Hematopoietic multipotent progenitor cell treated with erythropoietin and hydrocortisone succinate and interleukin-3 and kit ligand, for 15 days (in vitro differentiated cells): Measurements from ENCODE around the gene ELOF1.
"Not testable (repeated sequence)": the region's sequence is repeated elsewhere in the genome, so short reads cannot be mapped to it uniquely, and the experiment has no call there.

Experiments
- DNase-seq: peaks from one replicate; pipeline ENCODE4 v3.0.0-alpha.2; 2015; ENCODE audit warnings: low spot score

The ELOF1 gene

GRCh38 chr19:11558881-11559828, at the start of gene ELOF1:
Gene ELOF1 (minus strand): TSS chr19:11559230. CDS start chr19:11554347, 4,883 bp downstream.
- peak; percentile 99 for DNase-seq

GRCh38 chr19:11606484-11606883, 47.5 kb upstream of the ELOF1 start:
- no peak for DNase-seq

- not testable (repeated sequence) for DNase-seq
These were observed 40.7 kb upstream of the ELOF1 start for GRCh38 chr19:11599704-11600103.

- no peak for DNase-seq
These were observed 39.7 kb upstream of the ELOF1 start for GRCh38 chr19:11598746-11599145.

GRCh38 chr19:11598103-11598483, 39.1 kb upstream of the ELOF1 start:
- no peak for DNase-seq

- DNase-seq = peak; percentile 97
These were observed 38.4 kb upstream of the ELOF1 start, which contains the start of gene ZNF627 for GRCh38 chr19:11597202-11598102. Gene ZNF627 (plus strand): TSS chr19:11597483. CDS start chr19:11597628, 145 bp downstream.

- no peak for DNase-seq
These were observed 37.1 kb upstream of the ELOF1 start for GRCh38 chr19:11596156-11596555.

- DNase-seq = no peak
These were observed 35.1 kb upstream of the ELOF1 start for GRCh38 chr19:11594084-11594483.

GRCh38 chr19:11587975-11588631, 29.1 kb upstream of the ELOF1 start:
- DNase-seq = no peak

GRCh38 chr19:11587302-11587974, 28.4 kb upstream of the ELOF1 start:
- peak; percentile 85 for DNase-seq

- DNase-seq = no peak
These were observed 27.3 kb upstream of the ELOF1 start for GRCh38 chr19:11586331-11586730.

- DNase-seq = peak; percentile 58
These were observed 22.7 kb upstream of the ELOF1 start for GRCh38 chr19:11581740-11582139.

GRCh38 chr19:11580116-11580515, 21.1 kb upstream of the ELOF1 start:
- no peak for DNase-seq

- DNase-seq = peak; percentile 31
These were observed 19.5 kb upstream of the ELOF1 start for GRCh38 chr19:11578258-11579142.

GRCh38 chr19:11577451-11578257, 18.6 kb upstream of the ELOF1 start, which contains the start of gene ACP5:
Gene ACP5 (minus strand): TSS chr19:11577645. CDS start chr19:11577317, 328 bp downstream.
- DNase-seq = no peak

- DNase-seq = no peak
These were observed 17.2 kb upstream of the ELOF1 start for GRCh38 chr19:11576227-11576626.

GRCh38 chr19:11574689-11575088, 15.7 kb upstream of the ELOF1 start:
- no peak for DNase-seq

GRCh38 chr19:11573763-11574162, 14.7 kb upstream of the ELOF1 start:
- not testable (repeated sequence) for DNase-seq

- DNase-seq = not testable (repeated sequence)
These were observed 14.3 kb upstream of the ELOF1 start for GRCh38 chr19:11573354-11573753.
